HUES64 (cell line): ENCODE results near the gene MOCS2.
"Not testable (repeated sequence)": the region's sequence is repeated elsewhere in the genome, so short reads cannot be mapped to it uniquely, and the experiment has no call there.

Source experiments
- H3K27ac ChIP-seq: 2 replicates; pipeline ENCODE4 v1.7.0; 2013; ENCODE audit warnings: low read depth, low read length, inconsistent platforms
- H3K27me3 ChIP-seq: 2 replicates; pipeline ENCODE4 v1.6.1; 2013; ENCODE audit warnings: mild to moderate bottlenecking, low read length; ENCODE audit not compliant: insufficient read depth
- H3K36me3 ChIP-seq: 2 replicates; pipeline ENCODE4 v1.6.1; 2013; ENCODE audit warnings: mild to moderate bottlenecking, low read length; ENCODE audit not compliant: insufficient read depth
- H3K4me1 ChIP-seq: 2 replicates; pipeline ENCODE4 v1.6.1; 2013; ENCODE audit warnings: mild to moderate bottlenecking, low read length, moderate library complexity; ENCODE audit not compliant: insufficient read depth
- H3K4me3 ChIP-seq: 2 replicates; pipeline ENCODE4 v1.5.1; 2013; ENCODE audit warnings: mild to moderate bottlenecking, low read length, moderate library complexity
- H3K9ac ChIP-seq: 2 replicates; pipeline ENCODE4 v1.6.1; 2013; ENCODE audit warnings: mild to moderate bottlenecking, low read depth, low read length
- H3K9me3 ChIP-seq: 2 replicates; pipeline ENCODE4 v1.6.1; 2013; ENCODE audit warnings: low read depth, low read length; ENCODE audit not compliant: insufficient read depth
- WGBS: fragments of 150-250, 120-280 bp; methylation state at CpG from one replicate; pipeline ENCODE4 v1.1.7; 2013; ENCODE audit warnings: missing lambda C conversion rate; 5-methylcytosine and 5-hydroxymethylcytosine counted together

MOCS2 gene

GRCh38 chr5:53114988-53115387 lies 5.4 kb upstream of the MOCS2 start:
- Histone ChIP-seq H3K4me1 (peaks cover 9% of the 10 kb centered on the region; the same call in 1 of the 2 replicates), H3K9ac (no peak overlapping the region), H3K27ac (no peak overlapping the region), H3K27me3 (no peaks in the 10 kb centered on the region), H3K4me3 (no peak overlapping the region), H3K36me3 (no peaks in the 10 kb centered on the region), H3K9me3 (no peaks in the 10 kb centered on the region)

GRCh38 chr5:53113947-53114346 lies 4.4 kb upstream of the MOCS2 start:
- H3K4me1 ChIP-seq, result peaks cover 10% of the 10 kb centered on the region; the same call in 1 of the 2 replicates
- H3K9ac ChIP-seq, result no peak overlapping the region; the same call in 1 of the 2 replicates
- H3K9me3 ChIP-seq, result no peaks in the 10 kb centered on the region
- H3K27me3 ChIP-seq, result peaks cover under 1% of the 10 kb centered on the region; the same call in 1 of the 2 replicates
- no peaks in the 10 kb centered on the region for H3K36me3 ChIP-seq
- H3K4me3 ChIP-seq, result no peak overlapping the region
- H3K27ac ChIP-seq, result no peak overlapping the region
- 92% methylated on average over 9 of the region's 9 CpGs for WGBS

GRCh38 chr5:53112909-53113308 lies 3.4 kb upstream of the MOCS2 start:
- 95% methylated on average over 3 of the region's 3 CpGs for WGBS
- peaks cover 15% of the 10 kb centered on the region; the same call in 1 of the 2 replicates for H3K4me1 ChIP-seq
- peaks cover 5% of the 10 kb centered on the region; the same call in 1 of the 2 replicates for H3K27me3 ChIP-seq
- H3K36me3 ChIP-seq, result no peaks in the 10 kb centered on the region
- no peak overlapping the region for H3K9ac ChIP-seq
- no peak overlapping the region for H3K4me3 ChIP-seq
- H3K9me3 ChIP-seq, result no peaks in the 10 kb centered on the region
- H3K27ac ChIP-seq, result no peak overlapping the region

- H3K27ac ChIP-seq, H3K4me3 ChIP-seq, H3K36me3 ChIP-seq, H3K9me3 ChIP-seq, H3K27me3 ChIP-seq, H3K9ac ChIP-seq: not testable (repeated sequence)
- WGBS, result 89% methylated on average over 6 of the region's 6 CpGs
- H3K4me1 ChIP-seq, result peaks cover 15% of the 10 kb centered on the region; the same call in 1 of the 2 replicates
These were observed 2.8 kb upstream of the MOCS2 start for GRCh38 chr5:53112307-53112706.

GRCh38 chr5:53111139-53111538 lies 1.6 kb upstream of the MOCS2 start:
- Histone ChIP-seq H3K36me3 (peaks cover 5% of the 10 kb centered on the region; the same call in 1 of the 2 replicates), H3K27ac (no peak overlapping the region), H3K4me1 (peaks cover 15% of the 10 kb centered on the region; the same call in 1 of the 2 replicates), H3K4me3 (no peak overlapping the region), H3K9me3 (no peaks in the 10 kb centered on the region), H3K27me3 (peaks cover 5% of the 10 kb centered on the region; the same call in 1 of the 2 replicates), H3K9ac (no peak overlapping the region)
- WGBS, result no CpG with 5 or more reads among the region's 1 CpG

GRCh38 chr5:53110156-53110555 lies 599 bp upstream of the MOCS2 start:
- Histone ChIP-seq H3K9me3 (no peaks in the 10 kb centered on the region), H3K4me1 (peaks cover 15% of the 10 kb centered on the region; the same call in 1 of the 2 replicates), H3K36me3 (peaks cover 5% of the 10 kb centered on the region; the same call in 1 of the 2 replicates), H3K4me3 (peak overlapping the region; percentile 89), H3K27me3 (peaks cover 5% of the 10 kb centered on the region; the same call in 1 of the 2 replicates), H3K9ac (peak overlapping the region; percentile 70), H3K27ac (peak overlapping the region; percentile 48; the same call in 1 of the 2 replicates)
- WGBS, result 34% methylated on average over 6 of the region's 6 CpGs

GRCh38 chr5:53109056-53109442 lies 508 bp downstream of the MOCS2 start:
- H3K27ac ChIP-seq, result no peak overlapping the region
- peaks cover 7% of the 10 kb centered on the region; the same call in 1 of the 2 replicates for H3K36me3 ChIP-seq
- no peaks in the 10 kb centered on the region for H3K9me3 ChIP-seq
- H3K4me3 ChIP-seq, result peak overlapping the region; percentile 89
- peaks cover 5% of the 10 kb centered on the region; the same call in 1 of the 2 replicates for H3K27me3 ChIP-seq
- WGBS, result 12% methylated on average over 11 of the region's 11 CpGs
- peak overlapping the region; percentile 70; the same call in 1 of the 2 replicates for H3K9ac ChIP-seq
- H3K4me1 ChIP-seq, result peaks cover 15% of the 10 kb centered on the region; the same call in 1 of the 2 replicates

GRCh38 chr5:53105611-53106300 lies 3.8 kb downstream of the MOCS2 start:
- H3K4me1 ChIP-seq, result peaks cover 14% of the 10 kb centered on the region; the same call in 1 of the 2 replicates
- no peak overlapping the region for H3K9ac ChIP-seq
- H3K36me3 ChIP-seq, result peaks cover 18% of the 10 kb centered on the region; the same call in 1 of the 2 replicates
- 90% methylated on average over 4 of the region's 5 CpGs for WGBS
- no peak overlapping the region for H3K4me3 ChIP-seq
- H3K27me3 ChIP-seq, result peaks cover 5% of the 10 kb centered on the region; the same call in 1 of the 2 replicates
- H3K9me3 ChIP-seq, result no peaks in the 10 kb centered on the region
- no peak overlapping the region for H3K27ac ChIP-seq

GRCh38 chr5:53100606-53101005 lies 9.0 kb downstream of the MOCS2 start:
- no peaks in the 10 kb centered on the region for H3K27me3 ChIP-seq
- peaks cover 48% of the 10 kb centered on the region for H3K36me3 ChIP-seq
- no peak overlapping the region for H3K4me3 ChIP-seq
- H3K27ac ChIP-seq, result no peak overlapping the region
- 91% methylated on average over 1 of the region's 2 CpGs for WGBS
- no peak overlapping the region for H3K9ac ChIP-seq
- H3K4me1 ChIP-seq, result no peaks in the 10 kb centered on the region
- H3K9me3 ChIP-seq, result no peaks in the 10 kb centered on the region

- Histone ChIP-seq H3K9ac (no peak overlapping the region), H3K27me3 (no peaks in the 10 kb centered on the region), H3K36me3 (peaks cover 45% of the 10 kb centered on the region), H3K27ac (no peak overlapping the region), H3K9me3 (no peaks in the 10 kb centered on the region), H3K4me1 (no peaks in the 10 kb centered on the region), H3K4me3 (no peak overlapping the region)
- 87% methylated on average over 2 of the region's 2 CpGs for WGBS
These were observed 10.0 kb downstream of the MOCS2 start for GRCh38 chr5:53099546-53099945.

- WGBS, result 40% methylated on average over 2 of the region's 3 CpGs
- Histone ChIP-seq H3K36me3 (peaks cover 37% of the 10 kb centered on the region), H3K9ac (no peak overlapping the region), H3K27ac (no peak overlapping the region), H3K4me1 (no peaks in the 10 kb centered on the region), H3K9me3 (no peaks in the 10 kb centered on the region), H3K4me3 (no peak overlapping the region), H3K27me3 (no peaks in the 10 kb centered on the region)
These were observed 13.5 kb downstream of the MOCS2 start for GRCh38 chr5:53095931-53096525.
